Left kidney (tissue), 8 donors: ENCODE results near the gene NLRP13. TPM values are rescaled to one million over a fixed set of nuclear protein-coding genes. Genes with fewer than 3 reads are reported as not detected.
A peak's percentile ranks its signal among the peaks of the same experiment; 100 is the strongest.
"Not testable (repeated sequence)": the region's sequence is repeated elsewhere in the genome, so short reads cannot be mapped to it uniquely, and the experiment has no call there.

ENCODE experiments used
- DNase-seq: peaks from one replicate; pipeline ENCODE4 v3.0.0-alpha.2; 2013
- long read RNA-seq, 8 donors: transcript quantifications; one replicate each; lab custom pipeline, GENCODE V29; 2026
- polyA plus RNA-seq: library from polyadenylated mRNA; unstranded; fragments of 120-200 nt; gene quantifications from one replicate; pipeline ENCODE4 v1.2.1, GENCODE V29; 2013; ENCODE audit not compliant: insufficient read length

NLRP13 gene
- polyA plus RNA-seq: not detected
- long read RNA-seq, donor 1: 0 reads
- long read RNA-seq, donor 2: 0 reads
- long read RNA-seq, donor 3: 0 reads
- long read RNA-seq, donor 4: 0 reads
- long read RNA-seq, donor 5: 0 reads
- long read RNA-seq, donor 6: 0 reads
- long read RNA-seq, donor 7: 0 reads
- long read RNA-seq, donor 8: 0 reads

- DNase-seq: no peak
These were observed at the start of gene NLRP13 for GRCh38 chr19:55931936-55932386. NLRP13 (minus strand) TSS chr19:55932336; CDS start chr19:55932311, 25 bp downstream.

- DNase-seq: no peak
These were observed 48.3 kb upstream of the NLRP13 start for GRCh38 chr19:55980415-55980814.

- no peak for DNase-seq
These were observed 41.8 kb upstream of the NLRP13 start for GRCh38 chr19:55973982-55974381.

GRCh38 chr19:55962186-55962585, 30.1 kb upstream of the NLRP13 start:
- no peak for DNase-seq

- DNase-seq: peak; percentile 5
These were observed 28.0 kb upstream of the NLRP13 start for GRCh38 chr19:55959996-55960675.

GRCh38 chr19:55958356-55958755, 26.2 kb upstream of the NLRP13 start:
- no peak for DNase-seq

GRCh38 chr19:55956431-55956830, 24.3 kb upstream of the NLRP13 start:
- DNase-seq: no peak

GRCh38 chr19:55950566-55950965, 18.4 kb upstream of the NLRP13 start:
- not testable (repeated sequence) for DNase-seq

GRCh38 chr19:55947532-55947931, 15.4 kb upstream of the NLRP13 start, which contains the start of gene NLRP8:
NLRP8 (plus strand) TSS chr19:55947832.
- no peak for DNase-seq

- no peak for DNase-seq
These were observed 8.2 kb upstream of the NLRP13 start for GRCh38 chr19:55940306-55940705.

- no peak for DNase-seq
These were observed 7.1 kb upstream of the NLRP13 start for GRCh38 chr19:55939206-55939605.

GRCh38 chr19:55935206-55935605, 3.1 kb upstream of the NLRP13 start:
- DNase-seq: no peak

GRCh38 chr19:55930996-55931515, 1.1 kb downstream of the NLRP13 start:
- no peak for DNase-seq

- not testable (repeated sequence) for DNase-seq
These were observed 2.9 kb downstream of the NLRP13 start for GRCh38 chr19:55929258-55929657.

- DNase-seq: no peak
These were observed 4.1 kb downstream of the NLRP13 start for GRCh38 chr19:55927991-55928390.

GRCh38 chr19:55923556-55923955, 8.6 kb downstream of the NLRP13 start:
- DNase-seq: no peak

GRCh38 chr19:55913643-55914268, 18.4 kb downstream of the NLRP13 start:
- DNase-seq: no peak

GRCh38 chr19:55912916-55913315, 19.2 kb downstream of the NLRP13 start:
- DNase-seq: no peak

GRCh38 chr19:55909801-55910200, 22.3 kb downstream of the NLRP13 start:
- no peak for DNase-seq

- no peak for DNase-seq
These were observed 24.4 kb downstream of the NLRP13 start for GRCh38 chr19:55907746-55908145.

- DNase-seq: no peak
These were observed 24.9 kb downstream of the NLRP13 start for GRCh38 chr19:55907286-55907685.

GRCh38 chr19:55902080-55902751, 29.9 kb downstream of the NLRP13 start:
- no peak for DNase-seq
